HCT116 (cell line): ENCODE results near the gene OR51V1. TPM values are rescaled to one million over a fixed set of nuclear protein-coding genes. Genes with fewer than 3 reads are reported as not detected.

Experiments
- ATAC-seq: fragments of 200-7000 bp; cut with Tn5 transposase; 2 replicates; pipeline ENCODE4 v1.9.1; 2020; ENCODE audit warnings: mild to moderate bottlenecking, moderate library complexity
- BruUV-seq: library from RNA; stranded (reverse); fragments of 400-500 nt; replicated peaks from 2 replicates; lab custom pipeline; 2021; lab: Mats Ljungman, UMichigan
- CTCF ChIA-PET: fragments of 300-600 bp; sonication (Branson Sonifier 250); formaldehyde crosslinking; loops from one replicate; lab custom pipeline; 2021; ENCODE audit warnings: antibody characterized with exemption; lab: Charles Lee
- POLR2A ChIA-PET: fragments of 300-600, 350-600 bp; sonication (Branson Sonifier 250); formaldehyde crosslinking; loops from one replicate; lab custom pipeline; 2021; ENCODE audit warnings: antibody characterized with exemption; lab: Charles Lee
- RAD21 ChIA-PET, 2 experiments: fragments of 300-600 bp; sonication (Branson Sonifier 250); formaldehyde crosslinking; loops; one replicate each; lab custom pipeline; 2023; ENCODE audit warnings: low total read pairs in 2 of 2; ENCODE audit not compliant: uncharacterized antibody in 2 of 2, unreplicated experiment in 2 of 2, low non-redundant PET in 1 of 2; lab: Charles Lee
- DNase-seq: peaks from one replicate; pipeline ENCODE4 v3.0.0-alpha.2; 2010; ENCODE audit warnings: low read depth, low spot score
- H2AFZ ChIP-seq: fragments of 200-600 bp; shearing (Covaris generic), sonication (generic); 2 replicates; pipeline ENCODE4 v1.6.1; 2017; ENCODE audit warnings: low read depth, mixed run types, mixed read lengths, antibody characterized with exemption, low read length; ENCODE audit not compliant: poor library complexity, severe bottlenecking
- H3K27ac ChIP-seq: 2 replicates; pipeline ENCODE4 v1.5.1; 2012; ENCODE audit warnings: low read depth, low read length
- H3K27me3 ChIP-seq: fragments of 200-600 bp; sonication (generic); 2 replicates; pipeline ENCODE4 v1.6.1; 2016; ENCODE audit warnings: mixed run types, low read length, mixed read lengths; ENCODE audit not compliant: insufficient read depth
- H3K36me3 ChIP-seq, 2 experiments: fragments of 200-500 bp in 1 of 2; fragments of 200-600 bp in 1 of 2; sonication (Bioruptor generic) in 1 of 2; sonication (generic) in 1 of 2; 2 replicates each; pipeline versions ENCODE4 v1.5.1 to v1.6.1; 2014 to 2016; ENCODE audit warnings: low read length in 2 of 2, inconsistent platforms in 1 of 2, mixed read lengths in 1 of 2, mixed run types in 1 of 2; ENCODE audit not compliant: insufficient read depth in 2 of 2, control insufficient read depth in 1 of 2
- H3K4me1 ChIP-seq, 2 experiments: fragments of 200-600 bp in 1 of 2; sonication (generic) in 1 of 2; 2 replicates each; pipeline versions ENCODE4 v1.5.1 to v1.6.1; 2012 to 2017; ENCODE audit warnings: low read length in 2 of 2, inconsistent platforms in 1 of 2, mild to moderate bottlenecking in 1 of 2, mixed read lengths in 1 of 2, mixed run types in 1 of 2, moderate library complexity in 1 of 2; ENCODE audit not compliant: insufficient read depth in 2 of 2, control insufficient read depth in 1 of 2
- H3K4me2 ChIP-seq: fragments of 200-600 bp; sonication (generic); 2 replicates; pipeline ENCODE4 v1.6.1; 2017; ENCODE audit warnings: mixed run types, low read length, mixed read lengths
- H3K4me3 ChIP-seq, 2 experiments: fragments of 200-600 bp in 1 of 2; sonication (generic) in 1 of 2; replicated peaks in 1 of 2; 2 replicates each; pipeline ENCODE4 v1.5.1; 2011 to 2016; ENCODE audit warnings: low read length in 2 of 2, control low read depth in 1 of 2, low read depth in 1 of 2, mild to moderate bottlenecking in 1 of 2, mixed read lengths in 1 of 2, mixed run types in 1 of 2
- H3K79me2 ChIP-seq: fragments of 200-600 bp; sonication (generic); 2 replicates; pipeline ENCODE4 v1.6.1; 2017; ENCODE audit warnings: mild to moderate bottlenecking, mixed run types, low read length, moderate library complexity, mixed read lengths; ENCODE audit not compliant: insufficient read depth
- H3K9ac ChIP-seq: fragments of 200-600 bp; sonication (generic); 2 replicates; pipeline ENCODE4 v1.6.1; 2016; ENCODE audit warnings: low read length, mixed read lengths
- H3K9me2 ChIP-seq: fragments of 200-600 bp; sonication (generic), shearing (Covaris generic); 2 replicates; pipeline ENCODE4 v1.6.1; 2017; ENCODE audit warnings: mixed run types, mild to moderate bottlenecking, moderate library complexity; ENCODE audit not compliant: insufficient read depth
- H3K9me3 ChIP-seq, 2 experiments: fragments of 200-500 bp in 1 of 2; fragments of 200-600 bp in 1 of 2; sonication (Bioruptor generic) in 1 of 2; sonication (generic) in 1 of 2; 2 replicates each; pipeline ENCODE4 v1.6.1; 2014 to 2017; ENCODE audit warnings: low read length in 2 of 2, mixed read lengths in 2 of 2, inconsistent platforms in 1 of 2, low read depth in 1 of 2, mild to moderate bottlenecking in 1 of 2, mixed run types in 1 of 2, moderate library complexity in 1 of 2; ENCODE audit not compliant: control insufficient read depth in 1 of 2, insufficient read depth in 1 of 2
- H4K20me1 ChIP-seq: fragments of 200-600 bp; sonication (generic), shearing (Covaris generic); 2 replicates; pipeline ENCODE4 v1.6.1; 2017; ENCODE audit warnings: mixed run types, mild to moderate bottlenecking, moderate library complexity; ENCODE audit not compliant: insufficient read depth
- CBX3 ChIP-seq: IDR thresholded peaks from 2 replicates; pipeline ENCODE4 v1.6.1; 2012; ENCODE audit warnings: low read depth
- CEBPB ChIP-seq: IDR thresholded peaks from 2 replicates; pipeline ENCODE4 v1.6.1; 2012; ENCODE audit warnings: low read depth
- ELF1 ChIP-seq: IDR thresholded peaks from 2 replicates; pipeline ENCODE4 v1.6.1; 2012; ENCODE audit warnings: low read depth, borderline replicate concordance
- EZH2phosphoT487 ChIP-seq: fragments of 200-600 bp; IDR thresholded peaks from 2 replicates; pipeline ENCODE4 v1.6.1; 2018; ENCODE audit warnings: antibody characterized with exemption, borderline replicate concordance
- FOSL1 ChIP-seq: IDR thresholded peaks from 2 replicates; pipeline ENCODE4 v1.6.1; 2012; ENCODE audit warnings: low read depth
- JUND ChIP-seq: IDR thresholded peaks from 2 replicates; pipeline ENCODE4 v1.6.1; 2012
- SIN3A ChIP-seq: IDR thresholded peaks from 2 replicates; pipeline ENCODE4 v1.6.1; 2012; ENCODE audit warnings: low read depth
- SP1 ChIP-seq: IDR thresholded peaks from 2 replicates; pipeline ENCODE4 v1.6.1; 2012; ENCODE audit warnings: low read depth
- SRF ChIP-seq: IDR thresholded peaks from 2 replicates; pipeline ENCODE4 v1.6.1; 2012; ENCODE audit warnings: low read depth
- TCF7L2 ChIP-seq: IDR thresholded peaks from 2 replicates; pipeline ENCODE4 v1.7.0; 2011; ENCODE audit warnings: borderline replicate concordance, inconsistent platforms; ENCODE audit not compliant: insufficient read depth, insufficient read length; ENCODE audit errors: extremely low read depth
- YY1 ChIP-seq: IDR thresholded peaks from 2 replicates; pipeline ENCODE4 v1.6.1; 2011; ENCODE audit warnings: low read length, low read depth, moderate library complexity, mild to moderate bottlenecking; ENCODE audit not compliant: insufficient replicate concordance; ENCODE audit errors: extremely low read depth
- ZFX ChIP-seq: fragments of 450-650 bp; IDR thresholded peaks from 2 replicates; pipeline ENCODE4 v1.6.1; 2017
- ZNF274 ChIP-seq: fragments of 200-500 bp; sonication (Bioruptor generic); IDR thresholded peaks from 2 replicates; pipeline ENCODE4 v1.6.1; 2014; ENCODE audit warnings: mild to moderate bottlenecking, low read depth, low read length, inconsistent platforms
- intact Hi-C: fragments of 100-400 bp; cut with micrococcal nuclease; formaldehyde crosslinking; loops from 2 replicates; pipeline ENCODE4 v1.10.0; 2022
- total RNA-seq: library from RNA; stranded (reverse); gene quantifications from one replicate; pipeline ENCODE4 v1.2.1, GENCODE V29; 2021; ENCODE audit not compliant: unreplicated experiment
- TF ChIP-seq, protein P1 (sequence below): IDR thresholded peaks from 2 replicates; pipeline ENCODE4 v1.6.1; 2012; ENCODE audit warnings: low read depth
- TF ChIP-seq, protein P2 (sequence below): IDR thresholded peaks from 2 replicates; pipeline ENCODE4 v1.6.1; 2012
- TF ChIP-seq, protein P3 (sequence below), 3 experiments: fragments of 200-600 bp in 1 of 3; sonication (generic) in 1 of 3; IDR thresholded peaks in 2 of 3; conservative IDR thresholded peaks in 1 of 3; 2 replicates each; pipeline ENCODE4 v1.5.1; 2012 to 2017; ENCODE audit warnings: low read depth in 2 of 3, low read length in 2 of 3, antibody characterized with exemption in 1 of 3, borderline replicate concordance in 1 of 3, control low read depth in 1 of 3, mild to moderate bottlenecking in 1 of 3, mixed read lengths in 1 of 3, mixed run types in 1 of 3, moderate library complexity in 1 of 3; ENCODE audit not compliant: insufficient read depth in 1 of 3
- TF ChIP-seq, protein P4 (sequence below): IDR thresholded peaks from 2 replicates; pipeline ENCODE4 v1.6.1; 2012

OR51V1 gene
- total RNA-seq, 1 experiment from 2014 or later = not detected

DNA sequence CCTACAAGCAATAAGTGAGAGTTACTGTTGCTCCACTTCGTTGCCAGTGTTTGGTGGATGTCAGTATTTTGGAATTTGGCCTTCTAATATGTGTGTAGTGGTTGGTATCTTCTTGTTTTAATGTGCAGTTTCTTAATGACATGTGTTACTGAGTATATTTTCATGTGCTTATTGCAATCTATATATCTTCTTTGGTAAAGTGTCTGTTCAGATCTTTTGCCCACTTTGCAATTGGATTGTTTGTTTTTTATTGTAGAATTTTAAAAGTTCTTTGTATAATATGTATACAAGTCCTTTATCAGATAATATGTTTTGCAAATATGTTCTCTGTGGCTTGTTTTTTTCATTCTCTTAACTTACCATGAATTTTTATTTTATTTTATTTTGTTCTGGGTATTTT is 7.7 kb downstream of the OR51V1 start:
- Histone ChIP-seq H3K4me2 (no peak overlapping the region), H3K9me3 (no peaks in the 10 kb centered on the region), H3K4me1 (no peaks in the 10 kb centered on the region), H3K4me3 (no peak overlapping the region), H3K79me2 (no peaks in the 10 kb centered on the region), H3K36me3 (no peaks in the 10 kb centered on the region), H3K27ac (no peak overlapping the region), H3K27me3 (peaks cover 4% of the 10 kb centered on the region; the same call in 1 of the 2 replicates), H3K9ac (no peak overlapping the region), H3K9me2 (no peaks in the 10 kb centered on the region), H4K20me1 (no peaks in the 10 kb centered on the region), H2AFZ (no peak overlapping the region)
- ChIA-PET POLR2A (no interaction called here), CTCF (no interaction called here), RAD21 (no interaction called here)
- DNase-seq (no peak), ATAC-seq (no peak)
- BruUV-seq = no TSS peak
- TF ChIP-seq JUND = no peak
- TF ChIP-seq SP1 = no peak
- TF ChIP-seq ZFX = no peak
- TF ChIP-seq SIN3A = no peak
- intact Hi-C loops = no loop called here

DNA sequence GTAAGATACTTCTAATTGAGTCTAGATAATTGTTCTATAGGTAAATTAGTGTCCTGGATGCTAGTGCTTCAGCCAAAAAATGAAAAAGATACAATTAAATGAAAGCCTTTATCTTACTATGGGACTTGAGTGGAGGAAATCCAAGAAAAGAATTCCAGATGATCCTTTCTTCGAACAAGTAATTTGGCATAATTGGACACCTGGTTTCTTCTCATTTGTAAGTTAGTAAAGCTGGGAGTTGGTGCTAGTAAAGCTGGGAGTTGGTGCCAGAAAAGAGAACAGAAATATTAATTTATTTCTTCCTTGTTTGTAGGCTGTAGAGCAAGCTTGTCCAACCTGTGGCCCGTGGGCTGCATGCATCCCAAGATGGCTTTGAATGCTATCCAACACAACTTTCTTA is 12.3 kb downstream of the OR51V1 start:
- Histone ChIP-seq H4K20me1 (no peaks in the 10 kb centered on the region), H3K9ac (no peak overlapping the region), H2AFZ (no peak overlapping the region), H3K36me3 (no peaks in the 10 kb centered on the region), H3K4me3 (no peak overlapping the region), H3K9me3 (no peaks in the 10 kb centered on the region), H3K27ac (no peak overlapping the region), H3K4me1 (no peaks in the 10 kb centered on the region), H3K79me2 (no peaks in the 10 kb centered on the region), H3K9me2 (no peaks in the 10 kb centered on the region), H3K4me2 (no peak overlapping the region), H3K27me3 (peaks cover 11% of the 10 kb centered on the region)
- no peak for ATAC-seq
- BruUV-seq = no TSS peak
- ChIA-PET POLR2A (no interaction called here), RAD21 (no interaction called here), CTCF (no interaction called here)
- DNase-seq = no peak
- intact Hi-C loops = no loop called here
- TF ChIP-seq, protein P1, sequence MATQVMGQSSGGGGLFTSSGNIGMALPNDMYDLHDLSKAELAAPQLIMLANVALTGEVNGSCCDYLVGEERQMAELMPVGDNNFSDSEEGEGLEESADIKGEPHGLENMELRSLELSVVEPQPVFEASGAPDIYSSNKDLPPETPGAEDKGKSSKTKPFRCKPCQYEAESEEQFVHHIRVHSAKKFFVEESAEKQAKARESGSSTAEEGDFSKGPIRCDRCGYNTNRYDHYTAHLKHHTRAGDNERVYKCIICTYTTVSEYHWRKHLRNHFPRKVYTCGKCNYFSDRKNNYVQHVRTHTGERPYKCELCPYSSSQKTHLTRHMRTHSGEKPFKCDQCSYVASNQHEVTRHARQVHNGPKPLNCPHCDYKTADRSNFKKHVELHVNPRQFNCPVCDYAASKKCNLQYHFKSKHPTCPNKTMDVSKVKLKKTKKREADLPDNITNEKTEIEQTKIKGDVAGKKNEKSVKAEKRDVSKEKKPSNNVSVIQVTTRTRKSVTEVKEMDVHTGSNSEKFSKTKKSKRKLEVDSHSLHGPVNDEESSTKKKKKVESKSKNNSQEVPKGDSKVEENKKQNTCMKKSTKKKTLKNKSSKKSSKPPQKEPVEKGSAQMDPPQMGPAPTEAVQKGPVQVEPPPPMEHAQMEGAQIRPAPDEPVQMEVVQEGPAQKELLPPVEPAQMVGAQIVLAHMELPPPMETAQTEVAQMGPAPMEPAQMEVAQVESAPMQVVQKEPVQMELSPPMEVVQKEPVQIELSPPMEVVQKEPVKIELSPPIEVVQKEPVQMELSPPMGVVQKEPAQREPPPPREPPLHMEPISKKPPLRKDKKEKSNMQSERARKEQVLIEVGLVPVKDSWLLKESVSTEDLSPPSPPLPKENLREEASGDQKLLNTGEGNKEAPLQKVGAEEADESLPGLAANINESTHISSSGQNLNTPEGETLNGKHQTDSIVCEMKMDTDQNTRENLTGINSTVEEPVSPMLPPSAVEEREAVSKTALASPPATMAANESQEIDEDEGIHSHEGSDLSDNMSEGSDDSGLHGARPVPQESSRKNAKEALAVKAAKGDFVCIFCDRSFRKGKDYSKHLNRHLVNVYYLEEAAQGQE = no peak
- TF ChIP-seq ELF1 (no peak), EZH2phosphoT487 (no peak), SP1 (no peak), CEBPB (no peak), TCF7L2 (no peak), FOSL1 (no peak), SRF (no peak), YY1 (no peak), ZNF274 (no peak), CBX3 (no peak), JUND (no peak)
- TF ChIP-seq, protein P2, sequence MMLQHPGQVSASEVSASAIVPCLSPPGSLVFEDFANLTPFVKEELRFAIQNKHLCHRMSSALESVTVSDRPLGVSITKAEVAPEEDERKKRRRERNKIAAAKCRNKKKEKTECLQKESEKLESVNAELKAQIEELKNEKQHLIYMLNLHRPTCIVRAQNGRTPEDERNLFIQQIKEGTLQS = no peak
- TF ChIP-seq, protein P3, sequence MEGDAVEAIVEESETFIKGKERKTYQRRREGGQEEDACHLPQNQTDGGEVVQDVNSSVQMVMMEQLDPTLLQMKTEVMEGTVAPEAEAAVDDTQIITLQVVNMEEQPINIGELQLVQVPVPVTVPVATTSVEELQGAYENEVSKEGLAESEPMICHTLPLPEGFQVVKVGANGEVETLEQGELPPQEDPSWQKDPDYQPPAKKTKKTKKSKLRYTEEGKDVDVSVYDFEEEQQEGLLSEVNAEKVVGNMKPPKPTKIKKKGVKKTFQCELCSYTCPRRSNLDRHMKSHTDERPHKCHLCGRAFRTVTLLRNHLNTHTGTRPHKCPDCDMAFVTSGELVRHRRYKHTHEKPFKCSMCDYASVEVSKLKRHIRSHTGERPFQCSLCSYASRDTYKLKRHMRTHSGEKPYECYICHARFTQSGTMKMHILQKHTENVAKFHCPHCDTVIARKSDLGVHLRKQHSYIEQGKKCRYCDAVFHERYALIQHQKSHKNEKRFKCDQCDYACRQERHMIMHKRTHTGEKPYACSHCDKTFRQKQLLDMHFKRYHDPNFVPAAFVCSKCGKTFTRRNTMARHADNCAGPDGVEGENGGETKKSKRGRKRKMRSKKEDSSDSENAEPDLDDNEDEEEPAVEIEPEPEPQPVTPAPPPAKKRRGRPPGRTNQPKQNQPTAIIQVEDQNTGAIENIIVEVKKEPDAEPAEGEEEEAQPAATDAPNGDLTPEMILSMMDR (IDR thresholded peaks at IDR 0.05 in 2 of 3, conservative IDR thresholded peaks at IDR 0.05 in 1 of 3; ENCODE audit: borderline replicate concordance in 1 of 3, insufficient read depth in 1 of 3, low read depth in 2 of 3, low read length in 2 of 3) = no peak
- TF ChIP-seq, protein P4, sequence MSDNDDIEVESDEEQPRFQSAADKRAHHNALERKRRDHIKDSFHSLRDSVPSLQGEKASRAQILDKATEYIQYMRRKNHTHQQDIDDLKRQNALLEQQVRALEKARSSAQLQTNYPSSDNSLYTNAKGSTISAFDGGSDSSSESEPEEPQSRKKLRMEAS = no peak
